SK-N-SH (cell line): ENCODE measurements around the gene ANKRD33B. TPM values are rescaled to one million over a fixed set of nuclear protein-coding genes. Genes with fewer than 3 reads are reported as not detected.

ENCODE experiments used
- CTCF ChIA-PET: fragments of 300-600, 350-600 bp; formaldehyde crosslinking; extraction: SDS; loops from one replicate; lab custom pipeline; 2021; lab: Yijun Ruan, JAX
- POLR2A ChIA-PET: fragments of 350-600 bp; sonication (Branson Sonifier 250); formaldehyde crosslinking; extraction: SDS; loops from one replicate; lab custom pipeline; 2020; ENCODE audit warnings: antibody characterized with exemption, inconsistent platforms; lab: Yijun Ruan, JAX
- DNase-seq: peaks from one replicate; pipeline ENCODE4 v3.0.0; 2012
- H2AFZ ChIP-seq: fragments of 200-600 bp; sonication (generic); 2 replicates; pipeline ENCODE4 v1.8.1; 2016; ENCODE audit warnings: antibody characterized with exemption, mild to moderate bottlenecking, low read depth
- H3F3A ChIP-seq: fragments of 200-600 bp; sonication (generic); replicated peaks from 2 replicates; pipeline ENCODE3; 2016; ENCODE audit warnings: antibody characterized with exemption, mild to moderate bottlenecking; ENCODE audit not compliant: insufficient read depth
- H3K27ac ChIP-seq, 2 experiments: fragments of 200-500 bp in 1 of 2; fragments of 200-600 bp in 1 of 2; sonication (Bioruptor generic) in 1 of 2; sonication (generic), shearing (Covaris generic) in 1 of 2; 2 replicates each; pipeline versions ENCODE4 v1.5.1 to v1.6.1; 2014 to 2016; ENCODE audit warnings: low read depth in 2 of 2, inconsistent platforms in 1 of 2, low read length in 1 of 2, mild to moderate bottlenecking in 1 of 2, mixed read lengths in 1 of 2
- H3K27me3 ChIP-seq: fragments of 200-600 bp; sonication (generic), shearing (Covaris generic); 2 replicates; pipeline ENCODE4 v1.6.1; 2016; ENCODE audit warnings: mixed run types; ENCODE audit not compliant: insufficient read depth
- H3K36me3 ChIP-seq, 2 experiments: fragments of 200-500 bp in 1 of 2; fragments of 200-600 bp in 1 of 2; sonication (Bioruptor generic) in 1 of 2; sonication (generic) in 1 of 2; replicated peaks in 1 of 2; 2 replicates each; pipeline versions ENCODE3 to v1.5.1; 2014 to 2016; ENCODE audit warnings: low read length in 1 of 2, mild to moderate bottlenecking in 1 of 2; ENCODE audit not compliant: insufficient read depth in 2 of 2, control insufficient read depth in 1 of 2
- H3K4me1 ChIP-seq, 2 experiments: fragments of 200-500 bp in 1 of 2; fragments of 200-600 bp in 1 of 2; sonication (Bioruptor generic) in 1 of 2; sonication (generic), shearing (Covaris generic) in 1 of 2; 2 replicates each; pipeline versions ENCODE4 v1.5.1 to v1.6.1; 2014 to 2016; ENCODE audit warnings: low read depth in 1 of 2, low read length in 1 of 2, mixed run types in 1 of 2; ENCODE audit not compliant: insufficient read depth in 2 of 2, control insufficient read depth in 1 of 2
- H3K4me2 ChIP-seq: fragments of 200-600 bp; sonication (generic), shearing (Covaris generic); 2 replicates; pipeline ENCODE4 v1.6.1; 2017; ENCODE audit warnings: mixed run types
- H3K4me3 ChIP-seq, 2 experiments: fragments of 200-500 bp in 1 of 2; fragments of 200-600 bp in 1 of 2; sonication (Bioruptor generic) in 1 of 2; sonication (generic), shearing (Covaris generic) in 1 of 2; 2 replicates each; pipeline versions ENCODE4 v1.5.1 to v1.8.1; 2014 to 2016; ENCODE audit warnings: low read depth in 2 of 2, inconsistent platforms in 1 of 2, low read length in 1 of 2, mild to moderate bottlenecking in 1 of 2, mixed read lengths in 1 of 2, moderate library complexity in 1 of 2
- H3K79me2 ChIP-seq: fragments of 200-600 bp; sonication (generic); 2 replicates; pipeline ENCODE4 v1.8.1; 2017; ENCODE audit warnings: mild to moderate bottlenecking; ENCODE audit not compliant: insufficient read depth
- H3K9ac ChIP-seq: fragments of 200-600 bp; sonication (generic); 2 replicates; pipeline ENCODE4 v1.6.1; 2017; ENCODE audit warnings: mixed run types
- H3K9me2 ChIP-seq: fragments of 200-600 bp; sonication (generic); 2 replicates; pipeline ENCODE4 v1.6.1; 2017; ENCODE audit warnings: mixed run types
- H3K9me3 ChIP-seq: fragments of 200-600 bp; sonication (generic); 2 replicates; pipeline ENCODE4 v1.6.1; 2017; ENCODE audit warnings: mixed run types, mild to moderate bottlenecking, moderate library complexity
- H4K20me1 ChIP-seq: fragments of 200-600 bp; sonication (generic); 2 replicates; pipeline ENCODE4 v1.6.1; 2017; ENCODE audit warnings: mild to moderate bottlenecking, mixed run types; ENCODE audit not compliant: insufficient read depth
- CHD2 ChIP-seq: fragments of 150-350 bp; IDR thresholded peaks from 2 replicates; pipeline ENCODE4 v1.6.1; 2018; ENCODE audit warnings: low read length; ENCODE audit not compliant: partially characterized antibody
- ELF1 ChIP-seq: IDR thresholded peaks from 2 replicates; pipeline ENCODE4 v1.4.0; 2012
- EZH2phosphoT487 ChIP-seq: fragments of 200-600 bp; sonication (generic); IDR thresholded peaks from 2 replicates; pipeline ENCODE4 v1.6.1; 2017; ENCODE audit warnings: low read depth, mixed run types, mild to moderate bottlenecking, antibody characterized with exemption, moderate library complexity, borderline replicate concordance
- FOSL2 ChIP-seq: IDR thresholded peaks from 2 replicates; pipeline ENCODE4 v1.4.0; 2012; ENCODE audit warnings: low read depth, mild to moderate bottlenecking, moderate library complexity, borderline replicate concordance
- FOXM1 ChIP-seq: IDR thresholded peaks from 2 replicates; pipeline ENCODE4 v1.4.0; 2012; ENCODE audit warnings: low read depth, mild to moderate bottlenecking
- GABPA ChIP-seq: IDR thresholded peaks from 2 replicates; pipeline ENCODE4 v1.4.0; 2012; ENCODE audit warnings: low read depth, mild to moderate bottlenecking
- IRF3 ChIP-seq: fragments of 150-350 bp; IDR thresholded peaks from 2 replicates; pipeline ENCODE4 v1.6.1; 2016; ENCODE audit warnings: mild to moderate bottlenecking, low read depth, low read length
- JUND ChIP-seq: IDR thresholded peaks from 2 replicates; pipeline ENCODE4 v1.4.0; 2012
- MEF2A ChIP-seq: IDR thresholded peaks from 2 replicates; pipeline ENCODE4 v1.4.0; 2012; ENCODE audit warnings: low read depth, borderline replicate concordance
- MXI1 ChIP-seq: IDR thresholded peaks from 2 replicates; pipeline ENCODE4 v1.6.1; 2012; ENCODE audit warnings: mild to moderate bottlenecking, low read depth, low read length, improper control_type of control experiment
- PBX3 ChIP-seq: IDR thresholded peaks from 2 replicates; pipeline ENCODE4; 2012
- POLR2AphosphoS5 ChIP-seq: IDR thresholded peaks from 2 replicates; pipeline ENCODE4 v1.6.1; 2012; ENCODE audit warnings: low read depth, low read length
- RAD21 ChIP-seq: IDR thresholded peaks from 2 replicates; pipeline ENCODE4 v1.6.1; 2012; ENCODE audit warnings: mild to moderate bottlenecking, low read length
- SIN3A ChIP-seq: IDR thresholded peaks from 2 replicates; pipeline ENCODE4 v1.6.1; 2012; ENCODE audit warnings: low read depth, mild to moderate bottlenecking, low read length, moderate library complexity, borderline replicate concordance
- TAF1 ChIP-seq: IDR thresholded peaks from 2 replicates; pipeline ENCODE4 v1.6.1; 2012; ENCODE audit warnings: low read depth, mild to moderate bottlenecking, low read length, moderate library complexity, borderline replicate concordance
- TCF12 ChIP-seq: IDR thresholded peaks from 2 replicates; pipeline ENCODE4 v1.4.0; 2012
- TEAD4 ChIP-seq: IDR thresholded peaks from 2 replicates; pipeline ENCODE4 v1.4.0; 2012; ENCODE audit warnings: mild to moderate bottlenecking, borderline replicate concordance; ENCODE audit not compliant: insufficient read depth
- YY1 ChIP-seq: IDR thresholded peaks from 2 replicates; pipeline ENCODE4 v1.4.0; 2012; ENCODE audit warnings: low read depth, mild to moderate bottlenecking
- WGBS: methylation state at CpG from one replicate; pipeline ENCODE4 v1.1.6; 2017; ENCODE audit warnings: low lambda C conversion rate; 5-methylcytosine and 5-hydroxymethylcytosine counted together
- polyA plus RNA-seq, 3 experiments: library from polyadenylated mRNA; depleted of rRNA; stranded (reverse); fragments of >200 nt; gene quantifications; 2 replicates each; pipeline ENCODE4 v1.2.3, GENCODE V29; 2012
- TF ChIP-seq, protein P1 (sequence below): IDR thresholded peaks from 2 replicates; pipeline ENCODE4 v1.4.0; 2012; ENCODE audit warnings: low read depth, borderline replicate concordance
- TF ChIP-seq, protein P2 (sequence below): IDR thresholded peaks from 2 replicates; pipeline ENCODE4 v1.4.0; 2012; ENCODE audit warnings: low read depth, borderline replicate concordance
- TF ChIP-seq, protein P3 (sequence below): fragments of 150-350 bp; IDR thresholded peaks from 2 replicates; pipeline ENCODE4 v1.6.1; 2017; ENCODE audit warnings: antibody characterized with exemption, low read length, low read depth, borderline replicate concordance

ANKRD33B gene
- polyA plus RNA-seq, 1 of the 3 experiments (the other 2 are of a cell fraction) = 1.8 TPM

DNA sequence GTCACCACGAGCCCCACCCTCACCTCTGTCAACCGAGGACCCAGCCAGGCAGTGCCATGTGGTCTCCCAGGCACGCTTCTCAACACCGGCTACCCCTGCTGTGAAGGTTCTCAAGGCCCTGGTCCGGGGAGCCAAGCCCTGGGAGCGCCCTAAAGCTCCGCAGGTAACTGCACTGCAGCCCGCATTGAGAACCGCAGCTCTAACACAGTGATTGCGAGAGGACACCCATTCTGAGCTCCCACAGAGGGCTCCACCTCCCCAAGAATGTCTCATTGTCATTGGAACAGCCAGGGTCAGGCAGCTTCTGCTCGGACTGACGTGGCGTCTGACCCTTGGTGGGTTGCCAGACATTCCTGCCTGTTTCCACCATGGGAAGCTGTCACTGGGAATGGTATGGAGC lies 88.3 kb downstream of the ANKRD33B start:
- no peak overlapping the region for H3K4me2 ChIP-seq
- CTCF ChIA-PET = no interaction called here
- peaks cover 0 to 11% of the 10 kb centered on the region in 2 experiments; a peak in 2 of 4 replicates for H3K4me1 ChIP-seq
- POLR2A ChIA-PET = no interaction called here
- DNase-seq = no peak
- H3K9me3 ChIP-seq = no peaks in the 10 kb centered on the region
- no peaks in the 10 kb centered on the region for H3K27me3 ChIP-seq
- 85% methylated on average over 3 of the region's 13 CpGs for WGBS
- H4K20me1 ChIP-seq = 0 out of 2 replicates have a peak, but pooled peaks cover 4% of the 10 kb centered on the region
- no peak overlapping the region for H2AFZ ChIP-seq
- H3K36me3 ChIP-seq = peaks cover 0 to 7% of the 10 kb centered on the region in 2 experiments
- H3K9me2 ChIP-seq = no peaks in the 10 kb centered on the region
- H3F3A ChIP-seq = no peaks in the 10 kb centered on the region
- no peaks in the 10 kb centered on the region for H3K79me2 ChIP-seq
- TF ChIP-seq FOSL2 (no peak), GABPA (no peak), MEF2A (no peak), TAF1 (no peak), TCF12 (no peak), TEAD4 (no peak), EZH2phosphoT487 (no peak), CHD2 (no peak)
- TF ChIP-seq, protein P1, sequence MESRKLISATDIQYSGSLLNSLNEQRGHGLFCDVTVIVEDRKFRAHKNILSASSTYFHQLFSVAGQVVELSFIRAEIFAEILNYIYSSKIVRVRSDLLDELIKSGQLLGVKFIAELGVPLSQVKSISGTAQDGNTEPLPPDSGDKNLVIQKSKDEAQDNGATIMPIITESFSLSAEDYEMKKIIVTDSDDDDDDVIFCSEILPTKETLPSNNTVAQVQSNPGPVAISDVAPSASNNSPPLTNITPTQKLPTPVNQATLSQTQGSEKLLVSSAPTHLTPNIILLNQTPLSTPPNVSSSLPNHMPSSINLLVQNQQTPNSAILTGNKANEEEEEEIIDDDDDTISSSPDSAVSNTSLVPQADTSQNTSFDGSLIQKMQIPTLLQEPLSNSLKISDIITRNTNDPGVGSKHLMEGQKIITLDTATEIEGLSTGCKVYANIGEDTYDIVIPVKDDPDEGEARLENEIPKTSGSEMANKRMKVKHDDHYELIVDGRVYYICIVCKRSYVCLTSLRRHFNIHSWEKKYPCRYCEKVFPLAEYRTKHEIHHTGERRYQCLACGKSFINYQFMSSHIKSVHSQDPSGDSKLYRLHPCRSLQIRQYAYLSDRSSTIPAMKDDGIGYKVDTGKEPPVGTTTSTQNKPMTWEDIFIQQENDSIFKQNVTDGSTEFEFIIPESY = no peak
- TF ChIP-seq, protein P2, sequence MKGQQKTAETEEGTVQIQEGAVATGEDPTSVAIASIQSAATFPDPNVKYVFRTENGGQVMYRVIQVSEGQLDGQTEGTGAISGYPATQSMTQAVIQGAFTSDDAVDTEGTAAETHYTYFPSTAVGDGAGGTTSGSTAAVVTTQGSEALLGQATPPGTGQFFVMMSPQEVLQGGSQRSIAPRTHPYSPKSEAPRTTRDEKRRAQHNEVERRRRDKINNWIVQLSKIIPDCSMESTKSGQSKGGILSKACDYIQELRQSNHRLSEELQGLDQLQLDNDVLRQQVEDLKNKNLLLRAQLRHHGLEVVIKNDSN = no peak
- H3K27ac ChIP-seq = no peak overlapping the region
- H3K9ac ChIP-seq = no peak overlapping the region
- no peak overlapping the region for H3K4me3 ChIP-seq

GRCh38 chr5:10652606-10653005 lies 88.7 kb downstream of the ANKRD33B start:
- peaks cover 0 to 11% of the 10 kb centered on the region in 2 experiments; a peak in 2 of 4 replicates for H3K4me1 ChIP-seq
- no peaks in the 10 kb centered on the region for H3K9me2 ChIP-seq
- H3K4me3 ChIP-seq = no peak overlapping the region
- no peak for DNase-seq
- no peaks in the 10 kb centered on the region for H3K27me3 ChIP-seq
- no peak overlapping the region for H3K27ac ChIP-seq
- H3K9me3 ChIP-seq = no peaks in the 10 kb centered on the region
- peaks cover 2% of the 10 kb centered on the region for H3F3A ChIP-seq
- H2AFZ ChIP-seq = no peak overlapping the region
- H3K79me2 ChIP-seq = no peaks in the 10 kb centered on the region
- H3K4me2 ChIP-seq = no peak overlapping the region
- ChIA-PET CTCF (no interaction called here), POLR2A (no interaction called here)
- H3K36me3 ChIP-seq = peaks cover 0 to 7% of the 10 kb centered on the region in 2 experiments
- H4K20me1 ChIP-seq = 0 out of 2 replicates have a peak, but pooled peaks cover 4% of the 10 kb centered on the region
- 89% methylated on average over 7 of the region's 8 CpGs for WGBS
- H3K9ac ChIP-seq = no peak overlapping the region
- no peak for TF ChIP-seq POLR2AphosphoS5
- no peak for TF ChIP-seq TAF1
- TF ChIP-seq EZH2phosphoT487 = no peak
- TF ChIP-seq TEAD4 = no peak
- TF ChIP-seq GABPA = no peak
- TF ChIP-seq ELF1 = no peak
- no peak for TF ChIP-seq PBX3
- TF ChIP-seq IRF3 = no peak
- no peak for TF ChIP-seq YY1
- no peak for TF ChIP-seq MXI1
- TF ChIP-seq RAD21 = no peak
- no peak for TF ChIP-seq JUND
- TF ChIP-seq SIN3A = no peak
- no peak for TF ChIP-seq FOXM1
- TF ChIP-seq TCF12 = no peak
- TF ChIP-seq, protein P3, sequence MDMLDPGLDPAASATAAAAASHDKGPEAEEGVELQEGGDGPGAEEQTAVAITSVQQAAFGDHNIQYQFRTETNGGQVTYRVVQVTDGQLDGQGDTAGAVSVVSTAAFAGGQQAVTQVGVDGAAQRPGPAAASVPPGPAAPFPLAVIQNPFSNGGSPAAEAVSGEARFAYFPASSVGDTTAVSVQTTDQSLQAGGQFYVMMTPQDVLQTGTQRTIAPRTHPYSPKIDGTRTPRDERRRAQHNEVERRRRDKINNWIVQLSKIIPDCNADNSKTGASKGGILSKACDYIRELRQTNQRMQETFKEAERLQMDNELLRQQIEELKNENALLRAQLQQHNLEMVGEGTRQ = no peak
- no peak for TF ChIP-seq CHD2
